GM10266 (cell line): ENCODE measurements around the gene KCMF1.
"Not testable (repeated sequence)": the region's sequence is repeated elsewhere in the genome, so short reads cannot be mapped to it uniquely, and the experiment has no call there.

Experiments used
- DNase-seq: peaks from one replicate; pipeline ENCODE4 v3.0.0; 2012; ENCODE audit errors: extremely low spot score
- TF ChIP-seq, protein P1 (sequence below): IDR thresholded peaks from 2 replicates; pipeline ENCODE4 v1.5.1; 2012; ENCODE audit warnings: mild to moderate bottlenecking, low read depth; ENCODE audit not compliant: control insufficient read depth, insufficient read depth; ENCODE audit errors: missing control alignments

Gene KCMF1

GRCh38 chr2:84944295-84944909 lies 26.6 kb upstream of the KCMF1 start:
- TF ChIP-seq, protein P1, sequence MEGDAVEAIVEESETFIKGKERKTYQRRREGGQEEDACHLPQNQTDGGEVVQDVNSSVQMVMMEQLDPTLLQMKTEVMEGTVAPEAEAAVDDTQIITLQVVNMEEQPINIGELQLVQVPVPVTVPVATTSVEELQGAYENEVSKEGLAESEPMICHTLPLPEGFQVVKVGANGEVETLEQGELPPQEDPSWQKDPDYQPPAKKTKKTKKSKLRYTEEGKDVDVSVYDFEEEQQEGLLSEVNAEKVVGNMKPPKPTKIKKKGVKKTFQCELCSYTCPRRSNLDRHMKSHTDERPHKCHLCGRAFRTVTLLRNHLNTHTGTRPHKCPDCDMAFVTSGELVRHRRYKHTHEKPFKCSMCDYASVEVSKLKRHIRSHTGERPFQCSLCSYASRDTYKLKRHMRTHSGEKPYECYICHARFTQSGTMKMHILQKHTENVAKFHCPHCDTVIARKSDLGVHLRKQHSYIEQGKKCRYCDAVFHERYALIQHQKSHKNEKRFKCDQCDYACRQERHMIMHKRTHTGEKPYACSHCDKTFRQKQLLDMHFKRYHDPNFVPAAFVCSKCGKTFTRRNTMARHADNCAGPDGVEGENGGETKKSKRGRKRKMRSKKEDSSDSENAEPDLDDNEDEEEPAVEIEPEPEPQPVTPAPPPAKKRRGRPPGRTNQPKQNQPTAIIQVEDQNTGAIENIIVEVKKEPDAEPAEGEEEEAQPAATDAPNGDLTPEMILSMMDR, result no peak
- no peak for DNase-seq

GRCh38 chr2:84945838-84946203 lies 25.1 kb upstream of the KCMF1 start:
- DNase-seq, result not testable (repeated sequence)

DNA sequence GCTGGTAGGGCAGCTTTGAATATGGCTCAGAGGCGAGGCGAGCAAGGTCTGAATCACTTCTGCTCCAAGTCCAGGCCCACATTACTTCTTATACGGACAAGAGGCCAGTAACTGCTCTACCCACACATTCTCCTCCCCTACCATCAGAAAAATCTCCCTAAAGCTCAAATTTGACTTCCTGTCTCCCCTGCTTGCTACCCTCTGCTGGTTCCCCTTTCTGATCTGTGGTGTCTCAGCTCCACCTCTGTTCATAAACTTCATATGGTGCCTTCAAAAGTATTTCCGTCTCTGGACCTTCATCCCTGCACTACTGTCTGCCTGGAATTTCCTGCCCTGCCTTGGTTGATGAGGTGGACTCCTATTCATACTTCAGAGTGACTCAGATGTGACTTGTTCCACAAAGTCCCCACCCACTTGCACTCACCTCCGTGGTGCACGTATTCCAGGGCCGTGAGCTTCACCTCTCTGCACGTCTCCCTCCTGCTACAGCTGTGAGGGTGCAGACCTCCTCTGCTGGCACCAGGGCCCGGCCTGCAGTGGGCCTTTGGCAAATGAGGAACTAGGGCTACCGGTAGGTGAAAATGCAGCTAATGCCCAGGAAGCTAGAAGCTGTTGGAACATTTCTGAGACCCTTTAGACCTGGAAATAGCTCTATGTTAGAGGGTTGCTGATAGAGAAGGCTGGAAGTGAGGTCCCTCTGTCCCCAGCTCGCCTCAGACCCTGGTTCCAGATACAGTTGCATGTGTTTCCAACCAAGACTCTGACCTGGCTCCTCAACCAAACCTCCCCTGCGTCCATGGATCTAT lies 24.6 kb upstream of the KCMF1 start:
- DNase-seq, result peak; percentile 67
- TF ChIP-seq, protein P1, result peak; percentile 36

DNA sequence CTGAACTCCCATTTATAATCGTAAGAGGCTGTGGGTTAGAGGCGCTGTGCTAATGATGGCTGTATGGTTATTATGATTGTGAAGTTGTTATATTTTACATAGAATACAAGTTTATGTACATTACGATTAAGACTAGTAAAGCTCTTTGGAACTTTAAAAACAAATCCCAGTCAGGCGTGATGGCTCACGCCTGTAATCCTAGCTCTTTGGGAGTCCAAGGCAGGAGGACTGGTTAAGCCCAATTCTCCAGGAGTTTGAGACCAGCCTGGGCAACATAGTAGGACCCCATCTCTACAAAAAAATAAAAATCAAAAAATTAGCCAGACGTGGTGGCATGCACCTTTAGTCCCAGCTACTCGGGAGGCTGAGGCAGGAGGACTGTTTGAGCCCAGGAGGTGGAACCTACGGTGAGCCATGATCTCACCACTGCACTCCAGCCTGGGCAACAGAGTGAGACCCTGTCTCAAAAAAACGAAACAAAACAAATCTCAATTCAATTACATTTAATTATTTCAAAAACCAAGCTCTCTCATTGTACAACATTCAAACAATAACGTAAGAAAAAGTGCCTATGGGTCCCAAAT lies 23.9 kb upstream of the KCMF1 start:
- TF ChIP-seq, protein P1, result no peak
- DNase-seq, result no peak

- no peak for DNase-seq
- TF ChIP-seq, protein P1, result no peak
These were observed 17.4 kb upstream of the KCMF1 start for GRCh38 chr2:84953535-84953934.

- TF ChIP-seq, protein P1, result no peak
- DNase-seq, result no peak
These were observed 16.6 kb upstream of the KCMF1 start for GRCh38 chr2:84954329-84954728.

GRCh38 chr2:84956334-84957297 lies 14.3 kb upstream of the KCMF1 start:
- no peak for DNase-seq
- TF ChIP-seq, protein P1, result no peak
